Kidney glomerular epithelial cell (primary cell): ENCODE measurements around the gene IFT80.
A peak's percentile ranks its signal among the peaks of the same experiment; 100 is the strongest.

Experiments
- DNase-seq: peaks from one replicate; lab custom pipeline; 2025; lab: John Stamatoyannopoulos, UW

The IFT80 gene

DNA sequence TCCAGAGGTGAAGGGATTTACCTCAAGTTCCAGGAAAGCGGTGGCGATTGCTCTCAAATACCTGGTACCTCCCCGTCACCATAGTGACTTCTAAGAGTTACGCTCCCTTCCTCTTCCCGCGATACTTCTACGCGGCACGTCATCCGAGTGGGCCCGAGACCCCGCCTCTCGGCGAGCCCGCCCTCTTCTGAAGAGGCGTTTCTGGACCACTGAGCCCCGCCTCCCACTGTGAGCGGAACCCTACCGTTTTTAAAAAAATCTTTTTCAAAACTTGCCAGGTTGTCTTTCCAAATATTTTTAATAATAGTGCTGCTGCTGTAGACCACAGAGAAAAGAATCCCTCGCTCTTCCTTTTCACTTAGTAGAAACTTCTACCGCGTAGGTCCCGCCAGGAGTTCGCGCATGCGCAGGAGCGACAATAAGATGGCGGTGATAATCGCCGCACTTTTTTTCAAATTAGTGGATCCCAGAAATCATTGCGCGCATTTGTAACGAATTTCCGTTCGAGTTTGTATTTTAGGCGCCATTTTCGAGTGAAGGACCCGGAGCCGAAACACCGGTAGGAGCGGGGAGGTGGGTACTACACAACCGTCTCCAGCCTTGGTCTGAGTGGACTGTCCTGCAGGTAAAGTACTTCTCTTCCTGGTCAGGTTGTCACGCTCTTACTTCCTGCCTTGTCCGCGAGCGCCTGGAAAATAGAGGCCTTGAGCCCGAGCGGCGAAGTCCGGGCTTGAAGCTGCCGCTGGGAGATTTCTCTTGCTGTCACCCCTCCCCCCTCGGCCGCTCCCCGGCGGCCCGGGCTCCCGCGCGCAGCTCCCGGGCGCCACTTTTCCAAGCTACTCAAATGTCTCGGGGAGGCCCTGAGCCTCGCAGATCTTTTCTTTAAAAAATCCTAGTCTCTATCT is at the start of gene IFT80, which contains the start of gene SMC4:
Gene IFT80 (minus strand): TSS at position 101 of the 905 bp plus-strand sequence. CDS start 14,625 bp downstream, outside the sequence.
Gene SMC4 (plus strand): TSS at position 526 of the 905 bp plus-strand sequence. CDS start 1,177 bp downstream, outside the sequence.
- peak; percentile 97 for DNase-seq

DNA sequence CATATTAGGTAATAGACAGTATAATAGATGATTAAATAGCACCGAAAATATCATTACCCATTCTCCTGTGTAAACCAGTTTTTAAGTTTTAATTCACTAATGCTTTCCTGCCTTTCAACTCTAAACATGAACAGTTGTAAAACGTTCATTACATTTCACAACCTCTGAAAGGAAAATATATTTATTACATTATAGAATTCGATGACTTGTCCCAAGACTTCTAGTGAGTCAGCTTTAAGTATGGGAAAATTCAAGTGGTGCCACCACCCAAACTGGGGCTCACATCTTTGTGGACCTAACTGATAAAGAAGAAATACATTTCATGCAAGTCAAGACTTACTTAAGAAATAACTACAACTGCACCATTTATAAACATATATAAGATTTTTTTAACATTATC is 48.5 kb upstream of the IFT80 start:
- DNase-seq, result no peak

DNA sequence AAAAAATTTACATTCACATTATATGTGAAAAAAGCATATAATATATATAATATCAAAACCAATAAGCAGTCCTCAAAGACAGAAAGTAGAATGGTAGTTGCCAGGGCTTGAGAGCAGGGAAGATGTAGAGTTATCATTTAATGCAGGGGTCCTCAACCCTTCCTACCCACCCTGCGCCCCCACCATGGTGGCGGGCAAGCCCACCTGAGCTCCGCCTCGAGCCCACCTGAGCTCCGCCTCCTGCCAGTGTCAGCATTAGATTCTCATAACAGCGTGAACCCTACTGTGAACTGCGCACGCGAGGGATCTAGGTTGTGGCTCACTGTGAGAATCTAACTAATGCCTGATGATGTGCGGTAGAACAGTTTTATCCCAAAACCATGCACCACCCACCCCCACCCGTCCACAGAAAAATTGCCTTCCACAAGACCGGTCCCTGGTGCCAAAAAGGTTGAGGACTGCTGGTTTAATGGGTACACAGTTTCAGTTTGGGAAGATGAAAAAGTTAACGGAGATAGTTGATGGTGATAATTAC is 47.6 kb upstream of the IFT80 start:
- no peak for DNase-seq

DNA sequence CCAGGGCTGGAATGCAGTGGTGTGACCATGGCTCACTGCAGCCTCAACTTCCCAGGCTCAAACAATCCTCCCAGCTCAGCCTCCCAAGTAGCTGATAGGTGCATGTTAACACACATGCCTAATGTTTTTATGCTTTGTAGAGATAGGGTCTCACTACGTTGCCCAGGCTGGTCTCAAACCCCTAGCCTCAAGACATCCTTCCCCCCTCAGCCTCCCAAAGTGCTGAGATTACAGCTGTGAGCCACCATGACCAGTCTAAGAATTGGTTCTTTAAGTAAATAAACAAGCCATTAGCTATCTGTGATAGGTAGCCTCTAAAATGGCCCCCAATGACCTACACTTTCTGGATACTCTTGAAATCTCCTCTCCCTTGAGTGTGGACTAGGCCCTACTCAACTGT is 46.8 kb upstream of the IFT80 start:
- DNase-seq, result no peak

DNA sequence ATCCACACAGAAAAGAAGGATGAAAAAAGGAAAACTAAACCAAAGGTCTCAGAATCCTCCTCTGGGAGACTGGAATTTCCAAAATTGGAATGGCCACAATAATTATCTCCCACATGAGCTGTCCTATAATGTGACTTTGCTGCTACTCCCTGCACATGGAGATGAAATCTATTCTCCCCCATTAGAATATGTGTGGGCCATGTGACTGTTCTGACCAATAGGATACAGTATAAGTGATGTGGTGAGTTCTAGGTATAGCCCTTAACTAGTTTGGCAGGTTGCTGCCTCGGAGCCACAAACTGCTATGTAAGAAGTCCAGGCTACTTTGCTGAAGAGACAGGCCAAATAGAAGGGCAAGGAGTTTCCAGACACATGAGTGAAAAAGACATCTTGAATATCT is 45.4 kb upstream of the IFT80 start:
- no peak for DNase-seq

DNA sequence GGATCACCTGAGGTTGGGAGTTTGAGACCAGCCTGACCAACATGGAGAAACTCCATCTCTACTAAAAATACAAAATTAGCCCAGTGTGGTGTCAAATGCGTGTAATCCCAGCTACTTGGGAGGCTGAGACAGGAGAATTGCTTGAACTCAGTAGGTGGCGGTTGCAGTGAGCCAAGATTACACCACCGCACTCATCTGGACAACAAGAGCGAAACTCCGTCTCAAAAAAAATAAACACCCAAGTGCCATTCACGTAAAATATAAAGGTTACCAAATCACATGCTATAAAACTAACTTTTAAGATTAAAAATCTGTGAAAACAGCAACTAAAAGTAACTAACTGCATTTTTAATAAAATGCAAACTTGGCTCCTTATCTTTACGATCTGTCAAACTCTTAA is 41.7 kb upstream of the IFT80 start:
- DNase-seq, result no peak

DNA sequence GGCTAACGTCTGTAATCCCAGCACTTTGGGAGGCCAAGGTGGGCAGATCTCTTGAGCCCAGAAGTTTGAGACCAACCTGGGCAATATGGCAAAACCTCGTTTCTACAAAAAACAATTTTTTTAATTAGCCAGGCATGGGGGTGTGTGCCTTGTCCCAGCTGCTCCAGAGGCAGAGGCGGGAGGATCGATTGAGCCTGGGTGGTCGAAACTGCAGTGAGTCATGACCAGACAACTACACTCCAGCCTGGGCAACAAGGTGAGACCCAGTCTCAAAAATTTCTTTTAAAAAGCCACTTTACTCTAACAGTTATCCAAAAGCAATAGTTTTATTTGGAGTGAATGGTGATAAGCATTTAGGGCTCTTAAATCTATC is 38.0 kb upstream of the IFT80 start:
- no peak for DNase-seq

DNA sequence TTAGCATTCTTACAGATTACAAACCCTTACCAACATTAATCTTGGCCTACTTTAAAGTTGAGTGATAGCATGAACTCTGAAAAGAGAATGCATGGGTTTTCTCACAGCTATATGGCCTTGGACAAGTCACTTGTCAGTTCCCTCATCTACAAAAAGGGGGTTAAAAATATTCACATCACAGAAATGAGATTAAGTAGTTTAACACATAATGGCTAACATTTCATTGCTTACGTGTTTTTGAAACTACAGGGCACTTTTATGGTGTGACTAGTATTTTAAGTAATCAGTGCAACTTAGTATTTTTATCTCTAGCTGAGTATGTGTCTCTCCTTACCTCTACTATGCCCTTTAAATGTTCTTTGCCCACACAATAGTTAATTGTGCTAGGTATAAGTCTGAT is 36.7 kb upstream of the IFT80 start:
- no peak for DNase-seq

DNA sequence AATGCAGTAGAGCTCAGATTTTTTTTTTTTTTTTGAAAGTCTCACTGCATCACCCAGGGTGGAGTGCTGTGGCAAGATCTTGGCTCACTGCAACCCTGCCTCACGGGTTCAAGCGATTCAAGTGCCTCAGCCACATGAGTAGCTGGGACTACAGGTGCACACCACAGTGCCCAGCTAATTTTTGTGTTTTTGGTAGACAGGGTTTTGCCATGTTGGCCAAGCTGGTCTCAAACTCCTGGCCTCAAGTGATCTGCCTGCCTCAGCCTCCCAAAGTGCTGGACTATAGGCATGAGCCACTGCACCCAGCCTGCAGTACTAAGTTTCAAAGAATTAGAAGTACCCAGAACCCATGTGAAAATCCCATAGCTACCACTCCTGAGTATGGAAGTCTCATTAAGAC is 36.1 kb upstream of the IFT80 start:
- DNase-seq, result no peak

DNA sequence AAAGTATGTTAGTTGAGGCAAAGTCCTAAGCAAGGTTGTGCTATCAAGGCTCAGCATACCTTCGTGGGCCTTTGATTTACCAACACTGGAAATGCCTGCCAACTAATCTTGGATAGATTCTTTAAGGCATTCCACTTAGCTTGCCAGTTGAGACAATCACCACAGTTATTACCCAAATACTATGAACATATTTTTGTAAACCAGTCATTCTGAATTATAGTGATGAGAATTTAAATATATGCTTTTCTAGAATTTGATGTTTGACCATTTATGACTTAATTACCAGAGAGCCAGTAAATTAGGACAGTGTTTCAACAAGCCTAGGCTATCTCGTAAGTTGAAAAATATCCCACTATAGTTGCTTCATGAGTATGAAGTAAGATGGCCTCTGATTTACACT is 35.0 kb upstream of the IFT80 start:
- no peak for DNase-seq

DNA sequence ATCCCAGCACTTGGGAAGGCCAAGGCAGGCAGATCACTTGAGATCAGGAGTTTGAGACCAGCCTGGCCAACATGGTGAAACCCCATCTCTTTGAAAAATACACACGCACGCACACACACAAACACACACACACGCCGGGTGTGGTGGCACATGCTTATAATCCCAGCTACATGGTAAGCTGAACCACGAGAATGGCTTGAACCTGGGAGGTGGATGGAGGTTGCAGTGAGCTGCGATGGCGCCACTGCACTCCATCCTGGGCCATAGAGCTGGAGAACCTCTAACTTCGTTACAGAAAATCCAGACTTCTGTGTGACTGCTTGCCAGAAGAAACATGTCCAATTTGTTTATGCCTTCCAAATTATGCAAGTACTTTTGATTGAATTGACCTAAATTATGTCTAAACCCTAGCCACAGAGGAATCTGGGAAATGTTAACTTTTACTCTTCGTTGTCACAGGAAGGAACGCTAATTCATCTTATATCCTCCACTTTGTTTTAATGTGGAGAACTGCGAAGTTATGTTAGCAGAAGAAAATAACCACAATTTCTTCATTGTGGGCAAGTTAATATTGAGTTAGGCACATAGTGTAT is 28.9 kb upstream of the IFT80 start:
- no peak for DNase-seq

DNA sequence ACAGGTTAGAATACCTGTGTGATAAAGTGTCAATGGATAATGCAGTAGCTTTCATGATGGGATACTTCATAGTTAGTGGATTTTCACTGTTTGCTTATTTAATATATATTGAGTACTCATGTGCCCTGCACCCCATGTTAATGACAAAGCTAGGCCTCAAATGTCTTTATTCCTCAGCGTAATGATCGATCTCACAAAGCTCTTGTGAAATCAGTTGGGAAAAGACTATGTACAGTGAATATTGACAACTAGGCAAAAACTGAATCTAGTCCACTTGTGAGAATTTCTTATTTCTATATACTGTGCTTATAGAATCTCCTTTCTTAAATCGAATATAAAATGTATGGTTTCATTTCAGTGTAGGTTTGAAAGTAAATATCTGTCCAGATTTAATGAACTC is 18.3 kb upstream of the IFT80 start:
- no peak for DNase-seq

DNA sequence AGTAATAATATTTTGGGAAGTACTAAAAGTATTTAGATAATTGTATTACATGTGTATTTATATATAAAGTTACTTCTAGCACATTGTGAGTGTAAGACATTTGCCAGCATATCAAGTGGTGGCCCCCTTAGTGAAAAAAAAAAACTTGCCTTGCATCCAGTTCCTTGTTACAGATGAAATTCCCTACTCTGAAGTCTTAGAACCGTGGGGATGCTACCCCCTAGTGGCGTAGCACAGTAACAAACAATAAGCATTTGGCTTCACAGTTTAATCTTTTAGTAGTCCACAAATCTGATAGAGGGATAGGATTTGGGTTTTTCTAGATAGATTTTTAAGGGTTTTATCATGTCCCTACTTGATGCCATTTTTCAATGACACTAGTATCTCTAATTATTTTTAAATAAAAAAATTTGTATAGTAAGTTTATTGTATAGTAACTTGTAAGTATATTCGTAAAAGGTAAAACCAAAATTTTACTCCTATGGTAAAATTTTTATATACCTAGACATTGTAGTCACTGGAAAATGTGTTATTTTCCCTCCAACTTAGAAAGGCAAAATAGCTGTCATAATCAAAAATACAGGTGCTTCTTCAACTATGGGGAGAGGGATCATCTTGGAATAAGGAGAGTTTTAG is 14.7 kb upstream of the IFT80 start:
- DNase-seq, result peak; percentile 76

DNA sequence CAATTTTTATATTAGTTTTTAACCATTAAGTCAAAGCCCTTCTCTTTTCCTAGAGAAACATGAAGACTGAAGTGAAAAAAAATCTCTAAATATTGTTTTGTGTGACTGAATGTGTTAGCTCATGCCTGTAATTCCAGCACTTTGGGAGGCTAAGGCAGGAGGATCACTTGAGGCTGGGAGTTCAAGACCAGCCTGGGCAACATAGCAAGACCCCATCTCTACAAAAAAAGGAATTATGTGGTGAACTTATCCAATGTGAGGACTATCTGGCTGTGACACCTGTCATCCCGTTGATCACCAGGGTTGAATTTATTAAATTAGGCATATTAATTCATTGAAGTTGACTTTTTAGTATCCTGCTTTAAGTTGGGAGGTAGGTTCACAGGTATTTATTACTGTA is 13.5 kb upstream of the IFT80 start:
- no peak for DNase-seq

DNA sequence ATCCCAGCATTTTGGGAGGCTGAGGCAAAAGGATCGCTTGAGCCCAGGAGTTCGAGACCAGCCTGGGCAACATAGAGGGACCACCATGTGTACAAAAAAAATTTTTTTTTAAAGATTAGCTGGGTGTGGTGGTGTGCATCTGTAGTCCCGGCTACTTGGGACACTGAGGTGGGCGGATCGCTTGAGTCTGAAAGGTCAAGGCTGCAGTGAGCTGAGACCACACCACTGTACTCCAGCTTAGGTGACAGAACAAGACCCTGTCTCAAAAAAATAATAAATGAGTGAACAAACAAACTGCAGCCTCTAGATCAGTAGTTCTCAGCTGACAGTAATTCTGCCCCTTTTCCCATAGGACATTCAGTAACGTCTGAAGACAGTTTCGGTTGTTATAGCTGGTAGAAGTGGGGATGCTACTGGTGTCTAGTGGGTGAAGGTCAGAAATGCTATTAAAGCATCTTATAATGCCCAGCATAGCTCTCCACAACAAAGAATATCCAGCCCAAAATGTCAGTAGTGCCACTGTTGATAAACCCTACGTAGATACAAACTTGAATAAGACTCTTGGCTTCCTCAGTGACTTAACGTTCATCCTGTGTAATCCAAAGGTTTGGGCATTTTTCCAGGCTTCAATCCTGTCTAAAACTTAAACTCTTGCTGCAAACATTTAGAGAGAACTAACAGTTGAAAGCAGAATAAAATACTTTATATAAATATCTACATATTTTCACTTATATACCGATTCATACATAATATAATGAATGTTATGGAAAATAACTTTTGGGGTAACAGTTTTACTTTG is 11.0 kb upstream of the IFT80 start:
- DNase-seq, result no peak

DNA sequence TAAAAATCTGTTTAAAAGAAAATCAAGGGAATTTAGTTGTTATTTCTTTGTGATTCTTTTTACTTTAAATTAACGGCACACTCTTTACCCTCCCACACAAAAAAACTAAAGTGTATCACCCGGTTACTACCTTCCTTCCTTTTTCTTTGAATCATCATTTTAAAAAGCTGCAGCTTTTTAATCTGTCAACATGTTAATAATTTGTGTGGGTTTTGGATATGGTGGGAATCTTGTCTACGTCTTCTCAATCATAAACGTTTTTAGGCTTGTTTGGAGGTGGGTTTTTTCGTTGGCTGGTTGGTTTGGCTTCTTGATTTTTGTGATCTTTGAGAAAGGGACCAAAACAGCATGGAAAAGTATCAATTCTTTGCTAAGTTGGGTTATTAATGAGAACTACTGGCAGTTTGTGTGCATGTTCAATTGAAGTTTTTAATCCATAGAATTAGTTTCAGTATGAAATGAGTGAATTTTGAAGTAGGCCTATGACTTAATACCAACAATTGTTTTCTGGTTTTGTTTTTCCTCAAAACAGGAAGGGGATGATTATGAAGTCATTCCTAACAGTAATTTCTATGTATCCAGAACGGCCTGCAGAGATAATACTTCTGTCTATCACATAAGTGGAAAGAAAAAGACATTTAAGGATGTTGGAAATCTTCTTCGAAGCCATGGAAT is 4.9 kb upstream of the IFT80 start:
- no peak for DNase-seq

DNA sequence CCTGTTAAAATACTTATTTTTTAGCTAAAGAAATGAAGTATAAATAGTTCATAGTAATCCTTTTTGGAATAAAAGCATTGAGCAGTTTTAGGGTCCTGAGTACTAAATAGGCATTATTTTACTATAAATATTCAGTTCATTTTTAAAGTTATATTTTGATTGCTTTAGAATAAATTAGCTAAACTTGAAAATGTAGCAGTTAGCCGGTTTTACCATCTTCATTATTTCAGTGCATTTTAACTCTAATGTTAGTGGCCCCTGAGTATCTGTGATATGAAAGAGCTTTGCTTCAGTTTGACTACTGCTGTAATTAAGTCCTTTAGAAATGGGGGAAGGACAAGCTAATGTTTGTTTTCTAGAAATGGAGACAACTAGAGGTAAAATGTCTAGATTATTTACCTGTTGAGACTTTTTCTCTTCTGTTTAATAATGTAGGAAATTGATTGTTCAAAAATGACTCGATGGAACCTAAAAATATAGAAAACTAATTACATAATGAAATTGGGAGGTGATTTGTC is 4.1 kb upstream of the IFT80 start:
- no peak for DNase-seq

DNA sequence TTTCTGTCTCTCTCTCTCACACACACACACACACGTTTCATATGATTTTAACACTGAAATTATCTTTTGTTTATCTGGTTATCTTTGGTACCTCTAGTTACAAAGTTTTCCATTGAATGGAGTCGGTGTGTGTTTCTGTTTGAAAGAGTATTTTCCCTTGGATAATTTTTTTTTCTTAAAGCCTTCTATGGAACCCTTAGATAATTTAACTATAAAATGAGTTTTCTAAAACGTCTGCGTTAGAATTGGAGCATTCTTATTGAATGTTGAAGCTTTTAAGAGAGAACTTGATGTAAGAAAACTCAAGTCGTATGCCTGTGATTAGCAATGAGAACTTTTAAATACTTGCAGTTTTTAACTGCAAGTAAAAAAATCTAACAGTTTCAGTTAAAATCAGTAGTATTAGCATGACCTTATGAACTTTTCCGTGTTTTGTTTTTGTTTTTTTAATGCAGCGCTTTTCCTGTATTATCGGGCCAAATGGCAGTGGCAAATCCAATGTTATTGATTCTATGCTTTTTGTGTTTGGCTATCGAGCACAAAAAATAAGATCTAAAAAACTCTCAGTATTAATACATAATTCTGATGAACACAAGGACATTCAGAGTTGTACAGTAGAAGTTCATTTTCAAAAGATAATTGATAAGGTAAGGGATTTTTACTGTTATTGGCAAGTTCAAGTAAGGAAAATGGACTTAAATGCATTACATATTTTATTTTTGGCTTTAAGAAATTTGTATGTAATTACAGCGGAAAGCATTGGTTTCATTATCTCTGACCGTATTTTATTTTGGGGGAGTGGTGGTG is 3.4 kb upstream of the IFT80 start:
- no peak for DNase-seq

DNA sequence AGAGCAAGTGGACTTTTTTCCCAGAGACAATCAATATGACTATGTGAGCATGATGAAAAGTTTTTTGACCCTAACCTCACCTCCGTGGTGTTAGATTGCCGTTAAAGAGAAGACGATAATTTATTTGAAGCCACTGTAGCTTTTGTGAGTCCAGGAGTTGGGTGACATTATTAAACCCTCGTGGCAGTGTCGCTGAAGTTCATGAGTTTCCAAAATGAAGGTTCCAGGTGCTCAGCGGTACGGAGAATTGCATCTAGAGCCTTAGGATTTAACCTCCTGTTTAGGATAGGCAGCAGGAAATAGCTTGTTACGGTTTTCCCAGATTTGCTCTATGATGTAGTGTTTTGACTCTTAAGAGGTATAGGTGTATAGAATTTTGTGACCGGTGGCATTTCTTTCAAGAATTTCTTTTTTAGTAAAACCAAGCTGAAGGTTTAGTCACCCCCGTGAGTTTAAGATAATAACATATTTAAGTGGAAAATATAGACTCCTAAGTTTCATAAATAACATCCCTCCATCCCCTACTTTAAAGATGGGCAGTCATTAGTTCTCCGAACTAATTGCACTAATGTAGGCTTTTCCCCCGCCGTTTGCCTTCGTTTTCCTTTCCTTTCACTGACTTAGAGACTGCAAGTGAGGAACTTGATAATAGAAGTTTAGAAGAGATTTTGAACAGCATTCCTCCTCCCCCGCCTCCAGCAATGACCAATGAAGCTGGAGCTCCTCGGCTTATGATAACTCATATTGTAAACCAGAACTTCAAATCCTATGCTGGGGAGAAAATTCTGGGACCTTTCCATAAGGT is 2.5 kb upstream of the IFT80 start:
- DNase-seq, result peak; percentile 56
